Keratinocyte (primary cell): ENCODE measurements around the gene CHID1.

Source experiments
- CTCF ChIP-seq, 3 experiments: IDR thresholded peaks in 1 of 3; conservative IDR thresholded peaks in 1 of 3; optimal IDR thresholded peaks in 1 of 3; 2 replicates in 2 of 3; 3 replicates in 1 of 3; pipeline versions ENCODE3 to v1.5.1; 2011; ENCODE audit warnings: low read length in 3 of 3, mild to moderate bottlenecking in 3 of 3, moderate library complexity in 2 of 3, control low read depth in 1 of 3, inconsistent platforms in 1 of 3; ENCODE audit not compliant: insufficient read depth in 2 of 3; ENCODE audit errors: extremely low read depth in 1 of 3
- EZH2 ChIP-seq: IDR thresholded peaks from one replicate; pipeline ENCODE4 v1.6.1; 2012; ENCODE audit warnings: inconsistent platforms, mild to moderate bottlenecking, low read length, moderate library complexity

GRCh38 chr11:921921-922678 is 11.5 kb upstream of the CHID1 start:
- TF ChIP-seq CTCF (optimal IDR thresholded peaks at IDR 0.05 in 1 of 3, IDR thresholded peaks at IDR 0.05 in 1 of 3, conservative IDR thresholded peaks at IDR 0.05 in 1 of 3; ENCODE audit: extremely low read depth in 1 of 3, insufficient read depth in 2 of 3, low read length in 3 of 3) (no peak), EZH2 (no peak)
